ENCODE measurements around the gene RPL36AL. TPM values are rescaled to one million over a fixed set of nuclear protein-coding genes. Genes with fewer than 3 reads are reported as not detected.

The RPL36AL gene
- total and polyA plus RNA-seq, 10 of the 15 experiments (the other 5 are each of a cell fraction or from before 2014, with no cell fraction given), result 222 to 1,379 (median 545) TPM

DNA sequence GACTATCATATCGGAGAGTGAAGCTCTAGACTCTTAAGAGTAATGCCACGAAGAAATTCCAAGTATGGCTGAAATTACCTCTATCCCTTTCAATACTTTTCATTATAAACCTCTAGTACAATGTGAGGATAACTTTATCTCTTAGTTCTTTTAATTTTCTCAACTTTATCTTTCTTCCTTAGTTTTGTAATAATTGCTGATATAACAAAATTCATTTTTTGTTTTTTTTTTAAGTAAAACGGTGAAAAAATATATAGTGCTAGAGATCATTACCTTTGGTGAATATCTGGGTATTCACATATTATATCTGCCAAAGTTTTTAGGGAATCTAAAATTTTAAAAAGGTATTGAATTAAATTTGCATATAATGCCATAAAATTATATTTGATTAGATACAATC, 34.1 kb upstream of the RPL36AL start:
- H3K27me3 ChIP-seq (replicated peaks in 1 of 2; ENCODE audit: control insufficient read depth in 2 of 2, insufficient read depth in 2 of 2, low read length in 1 of 2), result no peaks in the 10 kb centered on the region
- intact Hi-C loops (cut with micrococcal nuclease; ENCODE audit: unreplicated experiment) (no loop called here), in situ Hi-C loops (cut with MboI) (no loop called here)
- no peaks in the 10 kb centered on the region for H3K79me2 ChIP-seq (ENCODE audit: control insufficient read depth, insufficient read depth, low read length)
- no peak overlapping the region for H3K4me2 ChIP-seq (ENCODE audit: control insufficient read depth, insufficient read depth)
- WGBS (ENCODE audit: insufficient coverage, insufficient replicate concordance, low lambda C conversion rate, missing lambda C conversion rate), result 95% methylated on average over 3 of the region's 3 CpGs
- no peak for DNase-seq (ENCODE audit: low read depth, low spot score)
- H3K4me1 ChIP-seq (ENCODE audit: control insufficient read depth, insufficient read depth, low read length), result no peaks in the 10 kb centered on the region
- no peaks in the 10 kb centered on the region for H4K20me1 ChIP-seq (ENCODE audit: control insufficient read depth, insufficient read depth)
- H3K9ac ChIP-seq (ENCODE audit: control insufficient read depth, insufficient read depth, low read length), result no peak overlapping the region
- H3K36me3 ChIP-seq (ENCODE audit: control insufficient read depth in 2 of 2, insufficient read depth in 2 of 2, low read length in 1 of 2), result peaks cover 1 to 2% of the 10 kb centered on the region in 2 experiments; a peak in 1 of 4 replicates
- TF ChIP-seq KDM1A (IDR thresholded peaks at IDR 0.05; ENCODE audit: borderline replicate concordance) (no peak), RAD51 (IDR thresholded peaks at IDR 0.05) (no peak), HDAC6 (IDR thresholded peaks at IDR 0.05; ENCODE audit: unreplicated experiment) (no peak), SREBF2 (IDR thresholded peaks at IDR 0.05; ENCODE audit: low read length) (no peak), SREBF1 (IDR thresholded peaks at IDR 0.05; ENCODE audit: low read length) (no peak), JUND (IDR thresholded peaks at IDR 0.05; ENCODE audit: low read depth, low read length) (no peak), PAX8 (IDR thresholded peaks at IDR 0.05) (no peak), TCF12 (IDR thresholded peaks at IDR 0.05; ENCODE audit: low read depth, low read length) (no peak), IKZF2 (IDR thresholded peaks at IDR 0.05) (no peak), WRNIP1 (IDR thresholded peaks at IDR 0.05; ENCODE audit: borderline replicate concordance, low read depth, low read length) (no peak), YBX1 (IDR thresholded peaks at IDR 0.05) (no peak), ASH2L (IDR thresholded peaks at IDR 0.05; ENCODE audit: borderline replicate concordance, low read depth) (no peak)
- TF ChIP-seq, protein P1, sequence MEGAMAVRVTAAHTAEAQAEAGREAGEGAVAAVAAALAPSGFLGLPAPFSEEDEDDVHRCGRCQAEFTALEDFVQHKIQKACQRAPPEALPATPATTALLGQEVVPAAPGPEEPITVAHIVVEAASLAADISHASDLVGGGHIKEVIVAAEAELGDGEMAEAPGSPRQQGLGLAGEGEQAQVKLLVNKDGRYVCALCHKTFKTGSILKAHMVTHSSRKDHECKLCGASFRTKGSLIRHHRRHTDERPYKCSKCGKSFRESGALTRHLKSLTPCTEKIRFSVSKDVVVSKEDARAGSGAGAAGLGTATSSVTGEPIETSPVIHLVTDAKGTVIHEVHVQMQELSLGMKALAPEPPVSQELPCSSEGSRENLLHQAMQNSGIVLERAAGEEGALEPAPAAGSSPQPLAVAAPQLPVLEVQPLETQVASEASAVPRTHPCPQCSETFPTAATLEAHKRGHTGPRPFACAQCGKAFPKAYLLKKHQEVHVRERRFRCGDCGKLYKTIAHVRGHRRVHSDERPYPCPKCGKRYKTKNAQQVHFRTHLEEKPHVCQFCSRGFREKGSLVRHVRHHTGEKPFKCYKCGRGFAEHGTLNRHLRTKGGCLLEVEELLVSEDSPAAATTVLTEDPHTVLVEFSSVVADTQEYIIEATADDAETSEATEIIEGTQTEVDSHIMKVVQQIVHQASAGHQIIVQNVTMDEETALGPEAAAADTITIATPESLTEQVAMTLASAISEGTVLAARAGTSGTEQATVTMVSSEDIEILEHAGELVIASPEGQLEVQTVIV (IDR thresholded peaks at IDR 0.05; ENCODE audit: borderline replicate concordance, partially characterized antibody), result no peak
- H3K27ac ChIP-seq (ENCODE audit: control insufficient read depth, insufficient read depth), result no peak overlapping the region
- FAIRE-seq, result no peak
- H2AFZ ChIP-seq (ENCODE audit: control insufficient read depth, low read depth, low read length), result no peak overlapping the region
- BruUV-seq (replicated peaks), result no TSS peak
- ChIA-PET SMC1A (ENCODE audit: uncharacterized antibody, unreplicated experiment) (interaction anchor here (1.4 kb wide), 1 partner anchor 16 kb away, joined by 3 read pairs; no protein-coding TSS in a partner anchor), RAD21 (ENCODE audit: unreplicated experiment) (no interaction called here), CTCF (interaction anchor here (0.9 kb wide), 1 partner anchor 116 kb away, joined by 3 read pairs; no protein-coding TSS in a partner anchor), POLR2A (no interaction called here)
- no peak overlapping the region for H3K4me3 ChIP-seq
- ATAC-seq, result no peak
- H3K9me3 ChIP-seq (replicated peaks; ENCODE audit: control insufficient read depth, insufficient read depth, low read length), result no peaks in the 10 kb centered on the region
